ENCODE measurements around the gene TAC3. TPM values are rescaled to one million over a fixed set of nuclear protein-coding genes. Genes with fewer than 3 reads are reported as not detected.
A peak's percentile ranks its signal among the peaks of the same experiment; 100 is the strongest.

TAC3 gene
- total RNA-seq, 4 donors from 2014 or later: not detected

DNA sequence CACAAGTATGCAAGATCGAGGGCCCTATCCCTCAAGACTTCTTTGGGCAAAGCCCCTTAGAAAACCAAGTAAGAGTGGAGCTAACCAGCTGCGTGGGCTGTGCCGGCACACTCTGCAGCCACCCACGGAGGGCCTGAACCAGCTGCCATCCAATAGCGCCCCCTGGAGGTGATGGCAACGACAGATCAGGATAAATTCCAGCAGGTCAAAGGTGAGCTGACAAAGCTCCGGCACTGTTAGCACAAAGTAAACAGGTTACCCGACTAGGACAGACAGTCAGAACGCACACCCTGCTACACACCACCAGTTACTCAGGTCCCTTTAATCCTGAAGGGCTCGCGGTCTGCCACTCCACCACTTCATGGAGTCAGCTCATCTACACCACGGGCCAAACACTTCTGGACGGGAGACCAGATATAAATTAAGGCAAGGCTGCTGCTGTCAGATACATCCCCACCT, 14.9 kb downstream of the TAC3 start:
- Histone ChIP-seq H3K9me3 (no peaks in the 10 kb centered on the region), H3K36me3 (peaks cover 0 to 35% of the 10 kb centered on the region in 2 donors), H3K4me3 (no peak overlapping the region), H3K27me3 (no peaks in the 10 kb centered on the region), H3K4me1 (peaks cover 15 to 16% of the 10 kb centered on the region in 2 donors), H3K27ac (no peak overlapping the region)
- intact Hi-C loops (cut with DNase I; ENCODE audit: low total_unique reads): no loop called here
- in situ Hi-C loops (cut with MboI; ENCODE audit: low sequenced_read_pairs in 4 of 4): no loop called here
- no peak for TF ChIP-seq POLR2A (IDR thresholded peaks at IDR 0.05)
- TF ChIP-seq, protein P1, sequence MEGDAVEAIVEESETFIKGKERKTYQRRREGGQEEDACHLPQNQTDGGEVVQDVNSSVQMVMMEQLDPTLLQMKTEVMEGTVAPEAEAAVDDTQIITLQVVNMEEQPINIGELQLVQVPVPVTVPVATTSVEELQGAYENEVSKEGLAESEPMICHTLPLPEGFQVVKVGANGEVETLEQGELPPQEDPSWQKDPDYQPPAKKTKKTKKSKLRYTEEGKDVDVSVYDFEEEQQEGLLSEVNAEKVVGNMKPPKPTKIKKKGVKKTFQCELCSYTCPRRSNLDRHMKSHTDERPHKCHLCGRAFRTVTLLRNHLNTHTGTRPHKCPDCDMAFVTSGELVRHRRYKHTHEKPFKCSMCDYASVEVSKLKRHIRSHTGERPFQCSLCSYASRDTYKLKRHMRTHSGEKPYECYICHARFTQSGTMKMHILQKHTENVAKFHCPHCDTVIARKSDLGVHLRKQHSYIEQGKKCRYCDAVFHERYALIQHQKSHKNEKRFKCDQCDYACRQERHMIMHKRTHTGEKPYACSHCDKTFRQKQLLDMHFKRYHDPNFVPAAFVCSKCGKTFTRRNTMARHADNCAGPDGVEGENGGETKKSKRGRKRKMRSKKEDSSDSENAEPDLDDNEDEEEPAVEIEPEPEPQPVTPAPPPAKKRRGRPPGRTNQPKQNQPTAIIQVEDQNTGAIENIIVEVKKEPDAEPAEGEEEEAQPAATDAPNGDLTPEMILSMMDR (IDR thresholded peaks at IDR 0.05 in 4 of 5, conservative IDR thresholded peaks at IDR 0.05 in 1 of 5): peak in 4 of 5 experiments; percentile 44 to 60 (median 54)
- DNase-seq (peak in 1 of 2 donors; percentile 30), ATAC-seq (no peak)

DNA sequence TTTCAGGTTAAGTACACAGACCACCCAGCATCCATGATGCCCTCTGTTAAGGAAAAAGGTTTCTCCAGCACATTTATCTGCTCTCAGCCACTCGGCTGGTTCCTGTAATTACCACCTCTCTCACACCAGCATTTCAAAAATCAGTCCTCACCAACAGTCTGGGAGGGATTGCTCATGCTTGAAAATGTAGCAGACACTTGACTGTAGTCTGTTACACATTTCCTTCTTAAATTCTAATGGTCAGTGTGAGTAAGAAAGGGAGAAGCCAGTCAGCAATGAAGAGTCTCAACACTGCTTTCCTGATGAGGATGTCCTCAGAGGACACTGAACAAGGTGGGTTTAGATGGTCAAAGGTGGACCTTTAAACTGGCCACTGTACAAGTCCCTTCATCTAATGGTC, 15.9 kb downstream of the TAC3 start:
- in situ Hi-C loops (cut with MboI; ENCODE audit: low sequenced_read_pairs in 4 of 4) (no loop called here), intact Hi-C loops (cut with DNase I; ENCODE audit: low total_unique reads) (no loop called here)
- ATAC-seq (no peak), DNase-seq (no peak)
- Histone ChIP-seq H3K27ac (no peak overlapping the region), H3K4me1 (peaks cover 11 to 12% of the 10 kb centered on the region in 2 donors), H3K9me3 (no peaks in the 10 kb centered on the region), H3K36me3 (peaks cover 0 to 44% of the 10 kb centered on the region in 2 donors), H3K27me3 (no peaks in the 10 kb centered on the region), H3K4me3 (no peak overlapping the region)
- TF ChIP-seq, protein P1 (IDR thresholded peaks at IDR 0.05 in 4 of 5, conservative IDR thresholded peaks at IDR 0.05 in 1 of 5): no peak
- no peak for TF ChIP-seq POLR2A (IDR thresholded peaks at IDR 0.05)

DNA sequence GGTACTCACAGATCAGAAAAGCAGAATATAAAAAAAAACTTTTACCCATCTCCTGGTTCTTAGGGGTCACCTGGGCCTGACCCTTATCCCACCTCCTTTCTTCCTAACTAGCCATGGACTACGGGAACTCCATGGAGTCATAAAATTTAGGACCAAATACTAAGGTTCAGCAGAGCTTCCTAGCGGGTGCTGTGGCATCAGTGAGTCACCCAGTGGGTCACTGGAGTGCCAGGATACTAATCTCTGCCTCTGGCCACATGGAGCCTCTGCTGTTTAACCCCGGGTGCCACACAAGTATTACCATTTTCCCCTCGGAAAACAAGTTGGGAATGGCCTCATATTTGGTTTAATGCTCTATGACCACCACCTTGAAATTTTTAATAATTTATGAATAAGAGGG, 16.9 kb downstream of the TAC3 start:
- peaks cover 0 to 49% of the 10 kb centered on the region in 2 donors for H3K36me3 ChIP-seq
- H3K4me1 ChIP-seq: peaks cover 4 to 5% of the 10 kb centered on the region in 2 donors
- intact Hi-C loops (cut with DNase I; ENCODE audit: low total_unique reads): no loop called here
- ATAC-seq (no peak), DNase-seq (no peak)
- in situ Hi-C loops (cut with MboI; ENCODE audit: low sequenced_read_pairs in 4 of 4): no loop called here
- no peak for TF ChIP-seq POLR2A (IDR thresholded peaks at IDR 0.05)
- TF ChIP-seq, protein P1 (IDR thresholded peaks at IDR 0.05 in 4 of 5, conservative IDR thresholded peaks at IDR 0.05 in 1 of 5): no peak
- no peaks in the 10 kb centered on the region for H3K27me3 ChIP-seq
- H3K4me3 ChIP-seq: no peak overlapping the region
- H3K27ac ChIP-seq: no peak overlapping the region
- no peaks in the 10 kb centered on the region for H3K9me3 ChIP-seq

- no peaks in the 10 kb centered on the region for H3K27me3 ChIP-seq
- no peak overlapping the region for H3K4me3 ChIP-seq
- in situ Hi-C loops (cut with MboI; ENCODE audit: low sequenced_read_pairs in 4 of 4): no loop called here
- peaks cover 0 to 44% of the 10 kb centered on the region in 2 donors for H3K36me3 ChIP-seq
- intact Hi-C loops (cut with DNase I; ENCODE audit: low total_unique reads): no loop called here
- no peaks in the 10 kb centered on the region for H3K9me3 ChIP-seq
- ATAC-seq (no peak), DNase-seq (no peak)
- no peak overlapping the region for H3K27ac ChIP-seq
- TF ChIP-seq, protein P1 (IDR thresholded peaks at IDR 0.05 in 4 of 5, conservative IDR thresholded peaks at IDR 0.05 in 1 of 5): no peak
- H3K4me1 ChIP-seq: peaks cover 4 to 5% of the 10 kb centered on the region in 2 donors
Measured at GRCh38 chr12:56998981-56999380, 17.3 kb downstream of the TAC3 start.

GRCh38 chr12:56998316-56998715, 18.0 kb downstream of the TAC3 start:
- ATAC-seq: no peak
- H3K4me1 ChIP-seq: peaks cover 4 to 5% of the 10 kb centered on the region in 2 donors
- H3K36me3 ChIP-seq: peaks cover 0 to 37% of the 10 kb centered on the region in 2 donors
- in situ Hi-C loops (cut with MboI; ENCODE audit: low sequenced_read_pairs in 4 of 4) (no loop called here), intact Hi-C loops (cut with DNase I; ENCODE audit: low total_unique reads) (no loop called here)
- no peak for DNase-seq
- no peak overlapping the region for H3K4me3 ChIP-seq
- H3K9me3 ChIP-seq: no peaks in the 10 kb centered on the region
- no peak overlapping the region for H3K27ac ChIP-seq
- TF ChIP-seq, protein P1 (IDR thresholded peaks at IDR 0.05 in 4 of 5, conservative IDR thresholded peaks at IDR 0.05 in 1 of 5): no peak
- TF ChIP-seq POLR2A (IDR thresholded peaks at IDR 0.05): no peak
- no peaks in the 10 kb centered on the region for H3K27me3 ChIP-seq

All from gastrocnemius medialis (tissue), 4 donors.